NK-92 (cell line): Measurements from ENCODE around the gene TAF1D.

Experiments used
- DNase-seq: peaks from one replicate; lab custom pipeline; 2025; ENCODE audit not compliant: unreplicated experiment; lab: John Stamatoyannopoulos, UW

The TAF1D gene

DNA sequence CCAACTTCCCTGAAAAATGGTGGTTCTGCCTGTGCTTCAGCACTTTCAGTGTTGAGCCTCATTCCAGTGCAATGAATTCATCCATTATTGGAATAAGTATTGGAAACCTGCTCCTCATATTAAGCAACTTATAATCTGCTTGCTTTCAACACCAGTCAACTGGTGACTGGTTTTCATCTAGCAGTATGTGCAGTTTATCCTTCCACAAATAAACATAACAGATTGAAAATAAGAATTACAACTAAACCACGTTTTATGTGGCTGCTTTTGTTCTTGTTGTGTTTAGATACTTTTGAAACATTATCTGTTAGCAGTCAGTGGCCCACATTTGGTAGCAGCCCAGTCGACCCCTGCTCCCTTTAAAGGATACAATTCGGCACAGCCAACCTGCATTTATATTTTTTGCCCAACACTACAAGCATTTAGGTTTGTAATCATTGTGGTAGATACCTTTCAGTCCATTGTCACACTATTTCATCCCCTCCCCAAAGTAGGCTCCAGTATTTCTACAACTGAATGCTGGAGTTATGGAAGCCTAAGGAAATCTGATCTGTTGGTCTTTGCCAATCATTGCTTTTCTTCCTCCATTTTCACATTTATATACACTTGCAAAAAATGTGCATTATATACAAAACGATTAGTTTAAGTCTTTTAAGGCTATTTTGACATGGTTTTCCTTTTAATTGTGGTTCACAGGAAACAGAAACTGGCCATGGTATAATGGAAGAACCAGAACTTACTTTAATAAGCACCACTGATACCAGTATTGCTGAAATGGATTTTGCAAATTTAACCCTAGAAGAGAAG, 13.1 kb downstream of the TAF1D start:
- DNase-seq = no peak

DNA sequence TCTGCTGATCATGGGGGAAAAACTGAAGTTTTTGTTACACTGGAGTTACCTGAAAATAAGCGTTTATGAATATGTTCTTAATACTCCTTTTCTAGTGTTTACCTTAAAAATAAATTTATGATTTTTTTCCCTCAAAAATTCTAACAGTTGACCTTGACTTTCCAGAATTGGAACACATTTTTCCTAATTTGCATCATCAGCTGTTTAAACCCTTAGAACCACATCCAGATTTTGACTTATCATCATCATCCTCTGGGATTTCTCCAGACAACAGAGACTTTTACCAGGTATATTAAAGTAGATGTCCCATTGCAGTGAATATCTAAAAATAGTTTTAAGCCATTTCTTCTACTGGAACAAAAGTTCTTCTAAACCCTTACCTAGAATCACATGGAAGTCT, 17.2 kb downstream of the TAF1D start:
- DNase-seq = no peak

GRCh38 chr11:93720522-93720921, 20.8 kb downstream of the TAF1D start:
- DNase-seq = no peak

GRCh38 chr11:93719310-93719709, 22.0 kb downstream of the TAF1D start:
- no peak for DNase-seq

DNA sequence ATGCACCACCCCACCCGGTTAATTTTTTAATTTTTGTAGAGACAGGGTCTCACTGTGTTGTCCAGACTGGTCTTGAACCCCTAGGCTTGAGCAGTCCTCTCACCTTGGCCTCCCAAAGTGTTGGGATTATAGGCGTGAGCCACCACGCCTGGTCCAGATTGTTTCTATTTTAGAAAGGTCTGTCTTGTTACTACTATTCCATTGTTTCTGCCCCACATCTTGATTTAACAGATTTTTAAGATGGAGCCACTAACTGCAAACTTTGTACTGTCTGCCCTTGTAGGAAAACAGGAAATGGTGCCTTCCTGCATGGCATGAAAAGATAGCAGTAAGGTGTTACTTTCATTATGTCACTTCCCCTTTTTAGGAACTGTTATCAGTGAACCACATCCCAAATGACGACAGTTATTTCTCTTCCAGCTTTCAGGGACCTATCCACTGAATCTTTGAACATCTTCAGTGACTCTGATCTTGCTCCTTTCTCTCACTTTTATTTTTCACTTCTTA, 23.2 kb downstream of the TAF1D start:
- DNase-seq = no peak

GRCh38 chr11:93717501-93717900, 23.8 kb downstream of the TAF1D start:
- DNase-seq = no peak

GRCh38 chr11:93715797-93716396, 25.4 kb downstream of the TAF1D start:
- no peak for DNase-seq

GRCh38 chr11:93712678-93713077, 28.6 kb downstream of the TAF1D start:
- no peak for DNase-seq

- no peak for DNase-seq
These were observed 31.1 kb downstream of the TAF1D start for GRCh38 chr11:93710239-93710638.

DNA sequence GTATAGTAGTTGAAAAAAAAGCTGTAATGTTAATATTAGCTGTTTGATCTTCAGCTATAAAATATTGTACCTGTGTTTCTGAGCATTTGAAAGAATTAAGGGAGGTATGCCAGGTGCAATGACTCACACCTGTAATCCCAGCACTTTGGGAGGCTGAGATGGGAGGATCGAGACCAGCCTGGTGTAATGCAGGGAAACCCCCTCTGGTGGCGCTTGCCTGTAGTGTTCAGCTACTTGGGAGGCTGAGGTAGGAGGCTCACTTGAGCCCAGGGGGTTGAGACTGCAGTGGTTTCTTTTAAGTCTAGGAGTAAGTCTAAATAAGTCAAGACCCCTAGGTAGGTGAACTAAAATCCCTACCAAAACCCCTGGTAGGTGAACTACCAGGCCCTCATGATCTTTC, 37.1 kb downstream of the TAF1D start:
- no peak for DNase-seq

GRCh38 chr11:93700830-93701229, 40.5 kb downstream of the TAF1D start:
- DNase-seq = no peak

DNA sequence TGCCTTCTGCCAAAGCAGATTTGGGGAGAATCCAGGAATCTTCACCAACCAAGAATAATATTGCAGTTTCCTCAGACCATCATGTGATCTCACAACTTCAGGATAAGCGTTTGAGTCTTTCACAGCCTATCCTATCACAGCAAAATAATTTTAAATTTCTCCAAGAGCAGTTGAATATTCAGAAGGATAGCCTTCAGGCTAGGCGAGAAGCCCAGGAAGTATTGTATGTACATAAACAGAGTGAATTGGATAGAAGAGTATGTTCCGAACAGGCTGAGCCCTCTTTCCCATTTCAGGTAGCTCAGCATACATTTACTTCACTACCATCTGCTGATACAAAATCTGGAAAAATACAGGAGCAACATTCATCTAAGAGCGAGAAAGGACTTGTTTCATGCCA, 43.7 kb downstream of the TAF1D start:
- no peak for DNase-seq

- DNase-seq = no peak
These were observed 46.7 kb downstream of the TAF1D start for GRCh38 chr11:93694557-93694956.

GRCh38 chr11:93694109-93694508, 47.2 kb downstream of the TAF1D start:
- no peak for DNase-seq

- no peak for DNase-seq
These were observed 52.1 kb downstream of the TAF1D start for GRCh38 chr11:93689240-93689639.

GRCh38 chr11:93686812-93687211, 54.5 kb downstream of the TAF1D start:
- no peak for DNase-seq

DNA sequence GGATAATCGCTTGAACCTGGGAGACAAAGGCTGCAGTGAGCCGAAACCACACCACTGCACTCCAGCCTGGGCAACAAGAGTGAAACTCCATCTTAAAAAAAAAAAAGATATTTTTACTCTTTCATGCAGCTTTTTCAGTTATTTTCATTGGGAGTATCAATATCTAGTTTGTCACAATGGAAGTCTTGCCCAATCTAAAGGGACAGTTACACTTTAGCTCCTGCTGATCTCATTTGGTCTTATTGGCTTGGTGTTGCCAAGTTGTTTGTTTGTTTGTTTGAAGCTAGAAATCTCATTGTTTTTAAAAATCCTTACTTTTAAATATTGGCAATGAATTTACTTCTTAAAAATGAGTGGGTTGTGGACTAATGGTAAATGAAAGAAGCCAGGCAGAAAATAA, 55.1 kb downstream of the TAF1D start:
- no peak for DNase-seq
